Activated CD8-positive, alpha-beta memory T cell treated with anti-CD3 and anti-CD28 coated beads for 48 hours (primary cell): ENCODE measurements around the gene SLC25A1.

Source experiments
- DNase-seq, 3 experiments: peaks; one replicate each; pipeline ENCODE4 v3.0.0-alpha.2; 2020; ENCODE audit warnings: low read depth in 2 of 3, low spot score in 2 of 3

The SLC25A1 gene

GRCh38 chr22:19178657-19179496, at the start of gene SLC25A1:
TSS of gene SLC25A1 (minus strand) at chr22:19178736. CDS start at chr22:19178673, 63 bp downstream.
- peak; percentile 74 to 88 (median 83) for DNase-seq

GRCh38 chr22:19228179-19228578, 49.6 kb upstream of the SLC25A1 start:
- no peak for DNase-seq

DNA sequence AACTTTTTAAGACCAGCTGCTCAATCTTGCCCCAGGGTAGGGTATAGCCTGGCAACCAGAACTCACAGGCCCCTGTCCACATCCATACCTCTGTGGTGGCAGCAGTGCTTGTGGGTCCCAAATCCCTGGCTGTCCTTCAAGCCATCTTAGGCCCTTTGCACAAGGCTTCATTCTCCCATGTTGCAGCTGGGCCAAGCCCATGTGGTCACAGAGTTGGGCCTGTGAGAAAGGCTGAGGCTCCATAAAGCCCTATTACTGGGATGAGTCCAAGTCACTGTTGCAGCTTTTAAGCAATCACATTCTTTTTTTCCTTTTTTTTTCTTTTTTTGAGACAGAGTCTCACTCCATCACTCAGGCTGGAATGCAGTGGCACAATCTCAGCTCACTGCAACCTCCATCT, 47.9 kb upstream of the SLC25A1 start:
- no peak for DNase-seq

GRCh38 chr22:19225560-19225959, 47.0 kb upstream of the SLC25A1 start:
- DNase-seq, result no peak

GRCh38 chr22:19224985-19225384, 46.4 kb upstream of the SLC25A1 start:
- DNase-seq, result no peak

GRCh38 chr22:19224557-19224956, 46.0 kb upstream of the SLC25A1 start:
- no peak for DNase-seq

DNA sequence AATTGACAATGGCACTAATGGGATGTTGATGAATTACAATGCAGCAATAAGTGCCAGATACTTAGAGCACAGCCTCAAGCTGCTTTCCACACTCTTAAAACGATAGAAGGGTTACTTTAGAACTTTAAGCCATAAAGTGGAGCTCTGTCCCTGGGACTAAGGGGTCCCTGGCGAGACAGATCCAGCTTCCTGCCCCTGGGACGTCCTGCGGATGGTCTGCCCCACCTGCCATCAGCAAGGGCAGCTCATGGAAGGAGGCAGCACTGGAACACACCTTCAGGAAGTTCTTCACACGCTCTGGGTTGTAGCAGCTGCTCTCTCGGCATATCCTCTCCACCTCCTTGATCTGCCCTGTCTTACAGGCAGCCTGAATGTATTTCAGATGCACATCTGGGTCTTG, 45.1 kb upstream of the SLC25A1 start:
- no peak for DNase-seq

- no peak for DNase-seq
Observed at GRCh38 chr22:19223110-19223509, 44.6 kb upstream of the SLC25A1 start.

DNA sequence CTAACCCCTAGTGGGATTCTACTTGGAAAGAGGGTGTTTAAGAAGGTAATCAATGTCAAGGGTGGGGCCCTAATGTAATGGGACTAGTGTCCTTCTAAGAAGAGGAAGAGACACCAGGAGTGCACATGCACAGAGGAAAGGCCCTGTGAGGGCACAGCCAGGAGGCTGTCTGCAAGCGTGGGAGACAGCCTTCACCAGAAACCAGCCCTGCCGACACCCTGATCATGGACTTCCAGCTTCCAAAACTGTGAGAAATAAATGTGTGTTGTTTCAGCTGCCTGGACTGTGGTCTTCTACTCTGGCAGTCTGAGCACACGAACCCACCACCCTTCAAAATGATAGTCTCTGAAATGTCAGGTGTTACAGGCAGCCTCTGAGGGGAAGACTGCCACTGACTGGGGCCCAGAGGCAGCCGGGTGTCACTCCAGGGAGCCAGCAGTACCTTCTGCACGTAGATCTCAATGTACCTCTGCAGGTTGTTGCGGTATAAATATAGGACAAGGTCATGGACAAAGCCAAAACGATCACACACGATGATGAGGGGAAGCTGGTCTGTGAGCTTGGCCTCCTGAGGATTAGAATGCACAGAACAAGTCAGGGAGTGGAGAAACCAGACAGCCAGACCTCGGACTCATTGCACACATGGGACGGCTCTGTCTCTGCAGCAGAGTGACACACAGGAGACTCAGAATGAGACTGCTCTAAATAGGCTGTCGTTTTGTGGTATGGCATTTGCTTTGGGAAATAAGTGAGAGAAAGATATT, 43.9 kb upstream of the SLC25A1 start:
- no peak for DNase-seq

DNA sequence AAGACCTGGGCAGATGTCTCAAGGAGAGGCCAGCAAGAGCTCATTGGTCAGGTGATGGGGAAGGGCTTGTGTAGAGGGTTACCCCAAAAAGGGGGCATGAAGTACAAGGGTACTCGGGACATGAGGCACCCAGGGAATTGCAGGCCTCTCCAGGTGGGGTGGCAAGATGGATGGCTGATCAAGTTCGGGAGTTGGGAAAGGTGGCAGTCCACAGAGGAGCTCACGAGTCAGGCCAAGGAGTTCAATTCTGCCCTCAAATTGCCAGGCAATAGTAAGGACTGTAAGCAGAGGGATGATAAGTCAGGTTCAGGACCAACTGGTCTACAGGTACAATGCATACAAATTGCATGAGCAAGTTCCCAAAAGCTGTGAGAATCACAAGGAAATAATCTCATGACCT, 42.3 kb upstream of the SLC25A1 start:
- DNase-seq, result no peak

- no peak for DNase-seq
Observed at GRCh38 chr22:19218541-19219233, 40.2 kb upstream of the SLC25A1 start.

DNA sequence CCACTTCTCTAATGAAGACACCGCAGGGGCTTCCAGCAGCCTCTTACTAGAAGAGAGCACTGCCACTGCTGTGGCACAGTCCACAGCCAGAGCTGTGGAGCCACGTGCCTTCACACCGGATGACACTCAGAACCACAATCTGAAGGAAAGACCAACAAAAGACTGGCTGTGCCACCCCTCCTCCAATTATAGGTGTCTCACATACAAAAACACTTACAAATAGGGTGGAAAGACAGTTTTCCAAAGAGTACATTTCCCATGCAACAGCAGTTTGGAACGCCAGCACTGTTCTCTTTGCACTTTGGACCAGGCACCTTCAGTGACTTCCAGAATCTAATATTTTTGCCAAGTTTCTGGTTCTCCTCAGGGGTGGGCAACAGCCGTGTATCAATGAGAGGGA, 38.0 kb upstream of the SLC25A1 start:
- DNase-seq, result no peak

DNA sequence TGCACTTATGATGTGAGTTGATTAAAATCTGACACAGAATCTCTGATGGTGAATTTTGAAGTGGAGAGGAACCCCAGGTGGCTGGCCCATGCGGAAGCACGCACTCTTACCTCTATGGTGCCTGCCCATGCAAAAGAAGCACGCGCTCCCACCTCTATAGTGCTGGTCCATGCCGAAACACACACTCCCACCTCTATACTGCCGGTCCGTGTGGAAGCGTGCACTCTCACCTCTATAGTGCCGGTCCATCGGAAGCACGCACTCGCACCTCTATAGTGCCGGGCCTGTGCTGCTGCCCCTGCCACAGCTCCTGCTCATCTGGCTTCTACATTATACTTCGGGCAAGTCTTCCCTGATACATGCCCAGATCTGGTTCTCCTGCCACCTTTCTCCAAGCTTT, 36.8 kb upstream of the SLC25A1 start:
- DNase-seq, result no peak

- no peak for DNase-seq
Observed at GRCh38 chr22:19214078-19214473, 35.5 kb upstream of the SLC25A1 start.

DNA sequence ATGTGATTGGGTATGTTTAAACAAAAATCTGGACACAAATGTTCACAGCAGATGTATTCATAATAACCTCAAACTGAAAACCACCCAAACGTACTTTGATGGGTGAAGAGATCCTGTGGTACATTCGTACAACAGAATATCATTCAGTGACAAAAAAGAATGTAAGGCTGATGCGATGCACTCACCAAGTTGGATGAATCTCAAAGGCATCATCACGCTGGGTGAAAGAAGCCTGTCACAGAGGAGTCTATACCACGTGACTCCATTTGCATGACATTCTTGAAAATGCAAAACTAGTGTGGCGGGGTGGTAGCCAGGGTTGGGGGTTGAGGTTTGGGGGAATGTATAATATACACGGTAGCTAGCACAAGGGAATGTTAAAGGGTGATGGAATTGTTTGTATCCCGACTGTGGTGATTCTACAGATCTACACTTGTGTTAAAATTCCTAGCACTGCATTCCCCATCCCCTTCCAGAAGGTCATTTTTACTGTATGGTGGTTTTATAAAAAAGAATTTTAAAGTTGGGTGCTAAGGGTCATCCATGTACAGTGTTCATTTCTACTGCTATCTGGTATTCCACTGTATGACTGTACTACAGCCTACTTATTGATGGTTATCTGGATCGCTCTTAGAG, 35.0 kb upstream of the SLC25A1 start:
- no peak for DNase-seq

- DNase-seq, result no peak
Observed at GRCh38 chr22:19213001-19213400, 34.5 kb upstream of the SLC25A1 start.

GRCh38 chr22:19212302-19212870, 33.9 kb upstream of the SLC25A1 start:
- DNase-seq, result no peak

DNA sequence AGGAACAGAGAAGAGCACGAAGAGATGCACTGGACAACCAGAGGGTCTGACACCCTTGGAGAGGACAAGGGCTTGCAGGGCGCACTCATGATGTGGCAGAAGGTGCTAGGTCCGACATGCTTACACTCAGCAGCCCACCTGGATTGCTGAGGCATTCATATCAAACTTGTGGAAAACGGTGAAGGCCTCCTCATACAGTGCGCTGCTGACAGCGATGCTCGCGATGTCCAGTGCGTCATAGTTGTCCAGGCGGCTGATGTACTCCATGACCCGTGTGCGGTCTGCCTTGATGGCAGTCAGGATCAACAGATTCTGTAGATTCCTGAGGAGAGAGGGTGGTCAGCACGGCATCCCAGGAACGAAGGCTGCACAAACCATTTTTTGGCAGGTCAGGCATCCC, 31.7 kb upstream of the SLC25A1 start:
- DNase-seq, result no peak

- DNase-seq, result no peak
Observed at GRCh38 chr22:19208287-19208847, 29.8 kb upstream of the SLC25A1 start.

DNA sequence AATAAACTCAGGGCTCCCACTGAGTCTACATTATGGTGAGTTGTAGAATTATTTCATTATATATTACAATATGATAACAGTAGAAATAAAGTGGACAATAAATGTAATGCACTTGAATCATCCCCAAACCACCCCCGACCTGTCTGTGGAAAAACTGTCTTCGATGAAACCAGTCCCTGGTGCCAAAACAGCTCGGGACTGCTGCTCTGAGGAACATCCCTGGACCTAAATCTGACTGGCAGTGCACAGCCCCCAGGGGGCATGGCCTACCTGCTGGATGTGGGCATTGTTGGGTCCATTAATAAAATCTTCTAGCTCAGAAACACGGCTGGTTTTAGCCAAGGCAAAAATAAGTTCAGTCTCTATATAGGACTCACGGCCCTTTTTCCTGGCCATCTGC, 29.3 kb upstream of the SLC25A1 start:
- no peak for DNase-seq

- DNase-seq, result no peak
Observed at GRCh38 chr22:19207401-19207808, 28.9 kb upstream of the SLC25A1 start.
